HG02884 (cell line): ENCODE results near the gene CAMK2N2.
A peak's percentile ranks its signal among the peaks of the same experiment; 100 is the strongest.

Experiments used
- ATAC-seq: cut with Tn5 transposase; IDR thresholded peaks from one replicate; pipeline ENCODE4 v1.9.1; 2021; ENCODE audit warnings: mild to moderate bottlenecking, moderate library complexity; ENCODE audit not compliant: unreplicated experiment

CAMK2N2 gene

DNA sequence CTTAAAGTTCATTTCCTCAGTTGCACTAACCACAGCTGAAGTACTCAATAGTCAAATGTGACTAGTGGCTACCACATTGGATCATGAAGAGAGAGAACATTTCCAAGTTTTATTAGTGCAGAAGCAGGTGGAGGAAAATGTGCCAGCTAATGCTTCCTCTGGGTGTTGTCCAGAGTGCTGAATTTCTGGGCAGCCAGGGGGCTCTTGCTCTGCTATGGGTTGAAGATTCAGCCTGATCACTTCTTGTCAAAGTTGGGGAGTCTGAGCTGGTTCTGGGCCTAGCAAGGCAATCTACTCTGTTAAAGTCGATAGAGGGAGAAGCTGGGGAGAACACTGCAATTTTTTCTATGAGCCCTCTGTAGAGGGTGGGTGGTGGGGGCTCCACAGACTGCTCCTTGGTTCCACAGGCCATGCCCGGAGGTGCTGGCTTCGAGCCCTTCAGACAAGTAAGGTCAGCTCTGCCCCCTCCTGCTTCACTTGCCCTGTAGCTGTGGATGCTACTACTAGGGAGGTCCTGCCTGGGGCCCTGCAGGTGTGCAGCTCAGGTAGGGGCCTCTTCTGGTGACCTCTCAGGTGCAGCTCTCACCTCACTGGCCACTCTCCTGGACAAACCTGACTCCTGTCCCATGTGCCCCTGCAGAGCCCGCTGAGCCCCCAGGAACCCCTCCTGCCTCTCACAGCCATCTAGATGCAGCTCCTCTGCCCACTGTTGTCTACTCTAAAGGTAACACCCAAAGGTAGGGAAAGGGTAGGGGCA, 20.8 kb downstream of the CAMK2N2 start:
- no peak for ATAC-seq

DNA sequence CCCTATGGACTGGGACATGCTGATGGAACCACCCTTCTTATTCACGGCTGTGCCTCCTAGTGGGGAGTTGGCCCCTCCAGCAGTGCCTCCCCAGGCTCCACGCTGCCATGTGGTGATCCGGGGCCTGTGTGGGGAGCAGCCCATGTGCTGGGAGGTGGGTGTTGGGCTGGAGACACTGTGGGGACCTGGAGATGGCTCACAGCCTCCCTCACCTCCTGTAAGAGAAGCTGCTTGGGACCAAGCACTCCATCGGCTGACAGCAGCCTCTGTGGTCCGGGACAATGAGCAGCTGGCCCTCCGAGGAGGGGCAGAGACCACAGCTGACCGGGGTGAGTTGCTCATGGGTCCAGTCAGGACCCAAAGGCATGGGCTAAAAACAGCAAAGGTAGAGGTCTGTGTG, 21.6 kb downstream of the CAMK2N2 start:
- ATAC-seq = no peak

DNA sequence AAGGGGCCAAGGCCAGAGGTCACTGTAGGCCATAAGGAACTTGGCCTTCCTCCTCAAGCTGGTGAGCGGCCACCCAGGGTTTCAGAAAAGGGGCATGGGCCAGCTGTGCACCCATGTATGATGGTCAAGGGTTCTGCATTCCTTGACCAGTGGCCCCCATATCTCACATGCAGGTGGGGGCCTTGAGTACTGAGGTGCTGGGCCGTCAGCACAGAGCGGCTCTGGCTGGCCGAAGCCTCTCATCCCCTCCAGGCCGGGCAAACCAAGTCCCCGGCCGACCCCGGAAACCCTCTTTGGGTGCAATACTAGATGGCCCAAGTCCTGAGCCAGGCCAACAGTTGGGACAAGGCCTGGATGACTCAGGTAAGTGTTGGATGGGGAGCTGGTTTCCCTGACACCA, 22.1 kb downstream of the CAMK2N2 start:
- ATAC-seq = no peak

DNA sequence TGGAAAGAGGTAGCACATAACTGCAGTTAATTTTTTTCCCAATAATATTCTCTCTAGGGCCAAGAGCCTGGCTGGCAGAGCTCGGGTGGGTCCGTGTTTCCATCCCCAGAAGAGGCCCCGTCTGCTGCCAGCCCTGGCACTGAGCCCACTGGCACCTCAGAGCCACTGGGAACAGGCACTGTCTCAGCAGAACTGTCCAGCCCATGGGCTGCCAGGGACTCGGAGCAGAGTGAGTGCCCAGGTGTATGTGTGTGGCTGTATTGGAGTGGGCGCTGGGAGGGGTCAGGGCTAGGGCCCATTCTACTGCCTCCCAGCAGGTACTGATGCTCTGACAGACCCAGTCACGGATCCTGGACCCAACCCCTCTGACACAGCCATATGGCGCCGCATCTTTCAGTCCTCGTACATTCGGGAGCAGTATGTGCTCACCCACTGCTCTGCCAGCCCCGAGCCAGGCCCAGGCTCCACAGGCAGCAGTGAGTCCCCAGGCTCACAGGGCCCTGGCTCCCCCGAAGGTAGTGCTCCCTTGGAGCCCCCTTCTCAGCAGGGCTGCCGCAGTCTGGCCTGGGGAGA, 23.0 kb downstream of the CAMK2N2 start:
- no peak for ATAC-seq

DNA sequence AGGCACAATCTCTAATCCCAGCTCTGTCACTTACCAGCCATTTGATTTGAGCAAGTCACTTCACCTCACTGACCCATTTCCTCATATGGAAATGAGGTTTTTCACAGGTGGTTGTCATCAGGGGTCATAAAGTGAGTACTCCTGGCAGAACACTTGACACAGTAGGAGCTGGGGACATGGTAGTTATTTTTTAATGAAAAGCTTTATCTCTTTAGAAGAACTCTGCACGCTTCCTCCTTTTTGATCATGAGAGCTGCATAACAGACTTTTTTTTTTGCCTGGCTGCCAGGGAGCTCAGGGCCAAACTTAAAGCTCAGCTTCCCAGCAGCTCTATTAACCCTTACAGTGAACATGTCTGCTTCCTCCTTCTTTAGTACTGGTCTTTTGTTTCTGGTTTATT, 23.5 kb downstream of the CAMK2N2 start:
- no peak for ATAC-seq

DNA sequence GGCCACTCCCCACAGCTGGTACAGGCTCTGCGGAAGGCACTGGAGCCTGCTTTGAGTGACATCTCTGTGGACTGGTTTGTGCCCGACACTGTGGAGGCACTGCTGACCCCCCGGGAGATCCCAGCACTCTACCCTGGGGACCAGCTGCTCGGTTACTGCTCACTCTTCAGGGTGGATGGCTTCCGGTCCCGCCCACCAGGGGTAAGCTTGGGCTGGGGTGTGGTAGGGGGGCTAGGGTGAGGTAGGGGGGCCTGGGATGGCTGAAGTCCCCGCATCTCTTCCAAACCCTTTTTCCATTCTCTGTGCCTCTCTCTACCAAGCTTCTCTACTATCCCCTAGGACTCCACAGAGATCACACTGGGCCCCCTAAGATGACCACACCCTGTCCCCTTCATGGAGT, 24.1 kb downstream of the CAMK2N2 start:
- ATAC-seq = no peak

DNA sequence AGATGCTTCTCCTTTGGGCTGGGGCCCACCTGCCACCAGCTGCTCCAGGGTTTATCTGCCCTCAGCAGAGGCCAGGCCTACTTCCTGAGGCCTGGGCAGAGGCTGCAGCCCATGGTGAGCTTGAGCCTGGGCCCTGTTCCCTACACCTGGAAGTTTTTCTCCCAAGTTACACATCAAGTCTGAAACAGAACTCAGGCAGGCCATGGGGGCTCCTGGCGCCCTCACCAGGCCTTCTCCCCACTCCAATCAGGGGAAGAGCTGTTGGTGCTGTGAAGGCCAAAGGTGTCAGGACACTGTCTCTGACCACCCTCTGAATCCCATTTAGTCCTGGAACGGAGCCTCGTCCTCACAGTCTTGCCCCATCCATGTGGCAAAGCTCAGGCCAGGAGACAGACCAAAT, 24.7 kb downstream of the CAMK2N2 start:
- no peak for ATAC-seq

DNA sequence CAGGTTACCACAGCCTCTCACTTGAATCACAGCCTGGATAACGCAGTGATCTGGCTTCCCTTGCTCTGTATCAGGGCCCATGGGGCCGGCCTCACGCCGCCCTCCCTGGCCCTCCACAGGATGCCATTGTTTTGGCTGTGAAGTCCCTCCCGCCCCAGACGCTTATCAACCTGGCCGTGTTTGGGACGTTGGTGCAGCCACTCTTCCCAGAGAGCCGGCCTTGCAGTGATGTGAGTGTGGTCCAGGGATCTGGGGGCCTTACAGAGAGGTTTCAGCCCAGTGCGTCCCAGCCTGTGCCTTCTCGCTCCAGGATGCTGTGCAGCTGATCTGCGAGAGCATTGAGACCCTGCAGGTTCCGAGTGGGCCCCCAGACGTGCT, 25.3 kb downstream of the CAMK2N2 start:
- no peak for ATAC-seq

DNA sequence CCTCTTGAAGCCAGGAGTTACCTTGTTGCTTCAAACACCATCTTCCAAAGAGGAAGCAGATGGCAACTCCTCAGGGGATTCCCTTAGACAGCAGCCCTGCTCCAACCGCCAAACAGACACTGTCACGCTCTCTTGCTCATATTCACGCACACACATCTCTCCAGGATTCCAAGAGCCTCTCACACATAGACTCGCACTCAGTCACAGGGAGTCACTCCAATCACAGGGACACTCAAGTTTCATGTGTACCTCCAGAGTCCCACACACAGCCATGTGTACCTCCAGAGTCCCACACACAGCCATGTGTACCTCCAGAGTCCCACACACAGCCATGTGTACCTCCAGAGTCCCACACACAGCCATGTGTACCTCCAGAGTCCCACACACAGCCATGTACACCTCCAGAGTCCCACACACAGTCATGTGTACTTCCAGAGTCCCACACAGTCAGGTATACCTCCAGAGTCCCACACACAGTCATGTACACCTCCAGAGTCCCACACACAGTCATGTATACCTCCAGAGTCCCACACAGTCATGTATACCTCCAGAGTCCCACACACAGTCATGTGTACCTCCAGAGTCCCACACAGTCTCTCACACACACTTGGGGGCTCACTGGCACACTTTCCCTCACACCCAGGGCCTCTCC, 25.8 kb downstream of the CAMK2N2 start:
- ATAC-seq = no peak

DNA sequence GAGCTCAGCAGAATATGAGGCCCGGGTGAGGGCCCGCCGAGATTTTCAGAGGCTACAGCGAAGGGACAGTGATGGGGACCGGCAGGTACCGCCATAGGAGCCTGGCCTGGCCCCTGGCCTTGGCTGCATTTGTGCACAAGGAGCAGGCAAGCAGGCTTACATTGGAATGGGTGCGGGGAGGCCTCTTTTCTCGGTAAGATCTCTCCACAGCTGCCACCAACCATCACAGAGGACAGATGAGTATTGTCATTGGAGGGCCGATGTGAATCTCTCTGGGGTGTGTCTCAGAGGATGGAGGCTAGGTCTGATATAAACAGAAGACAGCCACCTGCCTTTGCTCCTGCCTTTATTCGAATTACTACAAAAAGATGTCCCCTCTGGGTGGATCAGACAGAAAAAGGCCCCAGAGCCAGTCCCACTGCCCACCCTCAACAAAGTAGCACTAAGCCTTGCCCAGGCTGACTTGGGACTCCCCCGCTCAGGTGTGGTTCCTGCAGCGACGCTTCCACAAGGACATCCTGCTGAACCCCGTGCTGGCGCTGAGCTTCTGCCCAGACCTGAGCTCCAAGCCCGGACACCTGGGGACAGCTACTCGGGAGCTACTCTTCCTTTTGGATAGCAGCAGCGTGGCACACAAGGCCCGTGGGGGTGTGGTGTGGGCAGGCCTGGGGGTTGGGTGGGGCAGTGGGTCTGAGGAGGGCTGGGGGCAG, 26.5 kb downstream of the CAMK2N2 start:
- no peak for ATAC-seq

DNA sequence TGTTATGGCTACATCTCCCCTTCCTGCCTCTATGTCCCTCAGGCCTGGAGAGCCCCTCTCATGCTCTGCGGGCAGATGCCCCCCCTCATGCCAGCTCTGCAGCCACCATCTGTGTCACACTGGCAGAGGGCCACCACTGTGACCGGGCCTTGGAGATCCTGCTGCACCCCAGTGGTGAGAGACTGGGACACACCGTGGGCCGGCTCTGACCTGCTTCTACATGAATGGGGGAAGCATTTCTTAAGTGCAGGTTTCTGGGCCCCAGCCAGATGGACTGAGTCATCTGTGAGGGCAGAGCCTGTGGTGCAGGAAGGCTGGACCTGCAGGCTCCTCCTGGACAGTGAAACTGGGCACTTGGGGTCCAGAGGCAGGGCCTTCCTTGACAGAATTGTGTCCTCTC, 27.1 kb downstream of the CAMK2N2 start:
- ATAC-seq = no peak

DNA sequence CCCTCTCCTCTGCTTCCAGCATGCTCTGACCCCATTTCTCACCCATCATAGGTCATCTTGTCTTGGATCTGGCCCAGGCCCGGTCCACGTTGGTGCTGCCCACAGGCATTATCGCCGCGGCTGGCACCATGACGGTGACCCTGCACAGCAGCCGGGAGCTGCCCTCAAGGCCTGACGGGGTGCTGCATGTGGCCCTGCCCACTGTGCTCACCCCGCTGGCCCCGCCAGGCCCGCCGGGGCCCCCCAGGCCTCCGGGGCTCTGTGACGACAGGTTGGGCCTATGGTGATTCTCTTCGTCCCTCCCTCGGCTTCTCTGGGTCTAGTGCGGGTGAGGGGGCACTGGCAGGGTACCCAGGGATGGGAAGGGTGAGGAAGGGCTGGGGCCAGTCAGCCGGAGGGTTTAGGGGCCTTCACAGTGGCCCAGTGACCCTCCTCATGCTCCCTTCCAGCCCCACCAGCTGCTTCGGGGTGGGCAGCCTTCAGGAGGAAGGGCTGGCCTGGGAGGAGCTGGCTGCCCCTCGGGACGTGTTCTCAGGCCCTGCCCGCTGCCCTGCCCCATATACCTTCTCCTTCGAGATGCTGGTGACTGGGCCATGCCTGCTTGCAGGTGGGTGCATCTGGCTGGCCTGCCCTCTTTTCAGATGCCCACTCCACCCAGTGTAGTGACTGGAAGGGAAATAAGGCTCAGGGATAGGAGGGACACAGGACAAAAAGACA, 28.1 kb downstream of the CAMK2N2 start:
- no peak for ATAC-seq

DNA sequence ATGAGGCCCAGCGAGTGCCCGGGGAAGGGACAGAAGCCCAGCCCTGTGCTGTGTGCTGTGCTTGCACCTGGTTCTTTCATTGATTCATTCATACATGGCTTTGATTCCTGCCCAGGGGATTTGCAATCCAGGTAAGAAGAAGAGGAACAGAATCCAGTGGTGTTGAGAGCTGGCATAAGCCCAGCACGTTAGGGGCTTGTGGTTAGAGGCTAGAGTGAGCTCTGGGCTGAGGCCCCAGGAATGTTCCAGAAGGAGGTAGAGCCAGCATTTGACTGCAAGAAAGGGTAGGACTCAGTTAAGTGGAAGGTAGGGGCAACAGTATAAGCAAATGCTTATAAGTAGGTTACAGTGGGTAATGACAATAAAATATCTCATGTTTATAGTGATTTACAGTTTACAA, 29.7 kb downstream of the CAMK2N2 start:
- ATAC-seq = no peak

DNA sequence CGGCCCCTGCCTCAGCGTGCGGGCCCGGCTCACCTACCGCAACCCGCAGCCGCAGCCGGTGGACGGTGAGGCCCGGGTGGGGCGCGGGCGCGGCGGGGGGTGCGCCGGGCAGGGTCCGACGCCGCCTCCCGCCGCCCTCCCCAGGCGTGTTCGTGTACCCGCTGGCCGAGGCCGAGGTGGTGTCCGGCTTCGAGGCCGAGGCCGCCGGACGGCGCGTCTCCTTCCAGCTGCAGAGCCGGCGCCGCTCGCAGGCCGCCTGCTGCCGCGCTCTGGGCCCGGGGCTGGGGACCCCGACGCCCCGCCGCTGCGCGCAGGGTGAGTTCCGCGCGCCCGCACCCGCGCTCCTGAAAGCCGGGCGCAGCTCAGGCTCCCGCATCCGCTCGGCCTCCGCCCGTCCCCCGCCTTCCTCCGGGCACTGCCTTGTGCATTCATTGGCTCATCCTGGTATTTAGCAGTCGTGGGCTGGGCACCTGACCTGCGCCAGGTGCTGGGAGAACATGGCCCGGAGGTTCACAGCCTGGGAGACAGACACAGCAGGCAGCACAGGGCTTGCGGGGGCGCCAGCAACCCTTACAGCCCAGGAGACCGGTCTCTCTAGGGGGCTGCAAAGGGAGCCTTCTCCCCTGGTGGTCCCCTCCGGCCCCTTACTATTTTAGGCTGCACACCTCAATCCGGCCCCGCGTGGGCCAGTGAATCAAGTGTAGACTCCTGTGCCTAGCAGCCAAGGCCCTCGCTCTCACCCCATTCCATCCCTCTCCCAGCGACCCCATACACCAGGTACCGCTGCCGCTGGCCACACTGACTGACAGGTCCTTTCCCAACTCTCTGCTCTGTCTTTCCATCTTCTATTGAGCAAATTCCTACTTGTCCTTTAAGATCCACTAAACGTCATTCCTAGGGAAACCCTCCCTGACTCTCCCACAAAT, 30.5 kb downstream of the CAMK2N2 start:
- no peak for ATAC-seq

DNA sequence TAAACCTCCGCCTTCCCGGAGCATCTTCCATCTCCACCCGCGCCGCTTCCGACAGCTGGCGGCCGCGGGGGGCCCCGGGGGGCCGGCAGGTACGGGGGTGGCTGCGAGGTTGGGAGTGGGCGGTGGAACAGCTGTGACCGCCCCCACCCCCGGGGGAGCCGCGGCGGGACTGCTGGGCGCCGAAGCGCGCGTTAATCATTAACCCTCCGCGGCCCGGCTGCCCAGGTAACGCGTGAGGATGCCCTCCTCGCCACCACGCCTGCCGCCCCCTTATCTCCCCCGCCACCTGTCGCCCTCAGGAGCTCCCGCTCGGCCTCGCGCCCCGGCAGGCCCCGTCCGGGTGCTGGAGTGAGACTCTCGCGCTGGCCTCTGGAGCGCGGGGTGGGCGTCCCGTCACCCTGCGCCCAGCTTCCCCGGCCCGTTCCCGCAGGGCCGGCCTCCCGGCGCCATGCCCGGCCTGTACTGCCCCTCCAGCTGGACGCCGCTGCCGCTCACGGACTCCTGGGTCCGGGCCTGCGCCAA, 31.2 kb downstream of the CAMK2N2 start:
- no peak for ATAC-seq

DNA sequence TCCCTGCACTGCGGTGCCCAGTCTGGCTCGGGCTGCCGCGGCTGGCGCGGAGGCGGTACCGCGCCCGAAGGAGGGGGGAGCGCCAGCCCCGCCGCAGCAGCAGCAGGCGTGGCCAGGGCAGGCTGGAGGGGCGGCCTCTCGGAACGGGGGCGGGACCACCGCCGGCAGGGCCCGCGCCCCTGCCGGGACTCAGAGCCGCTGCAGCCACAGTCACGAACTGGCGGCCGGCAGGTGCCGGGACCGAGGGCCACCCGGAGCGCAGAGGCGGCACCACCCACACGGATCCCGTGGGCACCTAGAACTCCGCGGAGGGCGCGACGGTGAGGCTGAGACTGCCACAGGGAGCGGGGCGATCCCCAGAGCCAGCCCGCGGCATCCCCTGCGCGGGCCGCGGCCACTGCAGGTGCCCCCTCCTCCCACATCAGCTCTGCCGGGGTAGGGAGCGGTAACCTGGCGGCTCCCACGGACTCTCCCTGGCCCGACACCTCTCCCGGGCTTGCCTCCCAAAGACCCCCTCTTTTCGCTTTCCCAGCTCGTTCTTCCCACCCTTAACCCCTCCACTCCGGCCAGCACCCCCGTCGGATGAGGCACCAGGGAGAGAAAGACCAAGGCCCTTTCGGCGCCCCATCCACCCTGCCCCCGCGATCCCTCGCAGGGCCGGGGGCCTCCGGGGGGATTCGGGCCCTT, 31.8 kb downstream of the CAMK2N2 start, which contains the start of gene VWA5B2:
Gene VWA5B2, plus strand, starts transcription at position 192 of the 687 bp plus-strand sequence. CDS start 944 bp downstream, outside the sequence.
- peak; percentile 72 for ATAC-seq

DNA sequence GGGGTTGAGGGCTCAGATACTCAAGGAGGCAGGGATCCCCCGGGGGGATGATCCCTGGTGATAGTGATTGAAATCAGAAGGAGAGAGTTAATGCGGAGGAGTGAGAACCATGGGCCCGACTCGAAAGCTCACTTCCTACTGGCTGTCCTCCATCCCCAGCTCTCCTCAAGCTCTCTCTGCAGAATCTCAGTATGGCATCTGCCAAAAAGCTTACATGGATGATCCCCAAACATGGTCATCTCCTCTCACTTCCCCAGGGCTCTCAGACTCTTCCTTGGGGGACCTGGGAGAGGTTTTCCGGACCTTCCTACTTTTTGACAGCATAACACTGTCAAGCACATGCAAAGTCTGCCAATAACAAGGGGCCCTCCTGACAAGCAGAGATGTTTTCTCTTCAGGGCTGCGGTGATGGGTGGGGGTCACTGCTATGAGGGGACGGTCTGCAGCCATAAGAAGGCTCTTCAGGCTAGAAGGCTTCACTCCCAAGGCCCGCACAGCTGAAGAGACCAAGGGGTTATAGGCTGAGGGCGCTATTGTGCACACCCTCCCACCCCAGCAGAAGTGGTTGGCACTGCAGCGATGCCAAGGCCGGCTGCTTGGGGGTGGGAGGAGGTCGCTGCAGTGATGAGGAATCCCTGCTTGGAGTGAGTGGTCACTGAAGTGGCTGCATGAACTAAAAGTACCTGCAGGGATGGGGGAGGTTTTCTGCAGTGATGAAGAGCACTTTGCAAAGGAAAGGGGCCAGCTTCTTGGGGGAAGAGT, 32.8 kb downstream of the CAMK2N2 start:
- no peak for ATAC-seq

DNA sequence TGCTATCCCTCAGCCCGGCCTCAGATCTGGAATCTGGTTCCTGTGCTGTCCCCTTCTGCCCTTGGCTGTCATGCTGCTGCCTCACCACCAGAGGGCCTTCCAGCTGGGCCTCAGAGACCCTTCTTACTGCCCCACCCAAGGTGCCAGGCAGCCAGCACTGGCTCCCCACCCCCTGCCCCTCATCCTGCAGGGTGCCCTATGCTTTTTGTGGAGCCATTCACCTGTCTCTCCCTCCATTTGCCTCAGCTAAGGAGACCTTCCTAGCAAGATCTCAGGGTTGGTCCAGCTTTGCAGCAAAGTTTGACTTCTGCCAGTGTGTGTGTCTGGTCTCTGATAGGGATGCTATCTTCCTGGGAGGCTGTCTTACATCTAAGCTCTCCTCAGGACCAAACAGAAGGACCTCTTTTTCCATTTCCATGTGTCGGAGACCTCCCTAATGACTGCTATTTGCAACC, 33.8 kb downstream of the CAMK2N2 start:
- no peak for ATAC-seq
